ENCODE results near the gene SRPRA.
A peak's percentile ranks its signal among the peaks of the same experiment; 100 is the strongest.
"Not testable (repeated sequence)": the region's sequence is repeated elsewhere in the genome, so short reads cannot be mapped to it uniquely, and the experiment has no call there.

SRPRA gene

DNA sequence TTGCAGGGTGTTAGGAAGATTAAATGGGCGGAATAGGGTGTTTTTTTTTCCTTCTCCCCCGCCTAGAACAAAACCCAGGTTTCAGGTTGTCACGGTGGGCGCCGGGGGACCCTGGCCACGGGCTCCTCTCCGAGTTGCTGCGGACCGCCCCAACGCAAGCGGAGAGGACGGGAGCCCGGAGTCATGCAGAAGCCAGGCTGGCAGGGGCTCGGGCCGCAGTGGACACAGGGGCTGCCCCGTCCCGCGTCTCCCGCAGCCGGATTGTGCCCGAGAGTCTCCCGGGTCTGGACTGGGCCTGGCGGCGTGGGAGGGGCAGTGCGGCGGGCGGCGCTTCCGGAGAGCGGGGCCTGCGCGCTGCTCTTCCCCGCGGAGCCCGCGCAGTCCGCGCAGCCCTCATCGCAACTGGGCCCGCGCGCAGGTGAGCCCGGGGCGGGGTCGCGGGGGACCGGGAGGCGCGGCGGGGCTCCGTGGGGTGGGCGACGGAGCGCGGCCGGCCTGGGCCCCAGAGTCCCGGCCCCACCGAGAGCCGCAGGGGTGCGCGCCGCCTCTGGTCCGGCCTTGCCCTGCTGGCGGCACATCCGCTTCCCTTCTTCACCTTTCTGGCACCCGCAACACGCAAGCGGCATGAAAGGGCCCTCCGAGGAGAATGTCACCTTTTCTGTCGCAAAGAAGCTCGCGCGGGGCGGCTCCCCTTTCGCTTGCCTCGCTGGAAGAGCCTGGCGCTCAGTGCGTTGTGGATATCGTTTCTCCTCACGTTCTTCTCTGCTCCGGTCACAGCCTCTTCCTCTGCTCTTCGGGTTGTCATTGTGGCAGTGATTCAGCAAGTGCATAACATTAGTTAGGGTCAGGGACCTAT, 14.3 kb upstream of the SRPRA start, which contains the start of gene TIRAP:
Gene TIRAP, plus strand, starts transcription at position 358 of the 856 bp plus-strand sequence. CDS start 7,802 bp downstream, outside the sequence.
- FAIRE-seq: no peak

DNA sequence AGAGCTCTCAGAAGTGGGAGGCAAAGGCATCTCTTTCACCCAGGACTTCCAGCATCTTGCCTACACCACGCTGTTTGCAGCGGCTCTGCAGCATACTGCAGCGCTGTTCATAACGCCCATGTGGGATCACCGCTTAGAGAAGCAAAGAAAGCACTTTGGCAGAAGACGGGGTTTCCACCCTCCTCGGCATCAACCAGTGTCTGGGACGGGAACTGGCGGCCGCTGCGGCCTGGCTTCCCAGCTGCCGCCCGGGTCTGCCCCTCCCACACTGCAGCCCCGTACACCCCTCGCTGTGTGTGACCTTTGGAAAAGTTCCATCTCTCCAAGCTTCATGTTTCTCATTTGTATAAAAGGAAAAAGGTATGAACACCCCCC, 13.7 kb upstream of the SRPRA start:
- FAIRE-seq: no peak

DNA sequence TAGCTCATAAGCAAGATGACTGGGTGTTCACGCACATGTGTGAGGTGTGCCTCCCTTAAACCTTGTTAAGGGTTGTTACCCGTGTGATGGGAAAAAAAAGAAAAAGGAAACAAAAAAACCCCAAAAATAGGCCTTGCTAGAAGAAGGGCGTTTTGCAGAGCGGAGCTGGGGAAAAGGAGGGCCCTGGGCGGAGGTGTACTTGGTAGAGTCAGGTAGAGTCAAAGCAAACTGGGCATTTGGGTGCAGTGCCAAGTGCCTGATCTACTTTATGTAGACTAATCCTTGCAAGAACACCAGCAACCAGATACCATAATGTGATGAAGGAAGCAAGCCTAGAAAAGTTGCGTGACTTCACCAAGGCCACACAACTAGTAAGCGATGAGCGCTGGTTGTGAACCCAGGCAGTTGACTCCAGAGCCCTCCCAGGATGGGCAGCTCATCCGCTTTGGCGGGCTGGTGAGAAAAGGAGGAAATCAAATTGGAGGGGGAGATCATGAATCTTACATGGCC, 13.0 kb upstream of the SRPRA start:
- FAIRE-seq: no peak

DNA sequence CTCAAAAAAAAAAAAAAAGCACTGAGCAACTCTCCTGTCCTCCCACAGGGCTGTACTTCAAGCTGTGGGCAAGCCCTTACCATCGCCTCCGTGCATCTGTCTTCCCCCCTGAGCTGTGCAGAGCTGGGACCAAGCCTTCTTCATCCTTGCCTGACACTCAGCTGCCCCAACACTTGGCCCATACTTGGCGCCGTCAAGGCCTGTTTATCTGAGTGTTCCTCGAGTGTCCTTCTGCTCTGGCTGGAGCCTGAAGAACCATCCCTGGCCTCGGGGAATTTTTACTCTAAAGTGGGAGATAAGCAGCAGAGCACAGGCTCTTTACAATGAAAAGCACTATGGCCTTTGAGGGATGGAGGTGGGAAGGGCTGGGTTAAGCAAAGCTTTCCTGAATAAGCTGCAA, 12.6 kb upstream of the SRPRA start:
- FAIRE-seq: no peak

DNA sequence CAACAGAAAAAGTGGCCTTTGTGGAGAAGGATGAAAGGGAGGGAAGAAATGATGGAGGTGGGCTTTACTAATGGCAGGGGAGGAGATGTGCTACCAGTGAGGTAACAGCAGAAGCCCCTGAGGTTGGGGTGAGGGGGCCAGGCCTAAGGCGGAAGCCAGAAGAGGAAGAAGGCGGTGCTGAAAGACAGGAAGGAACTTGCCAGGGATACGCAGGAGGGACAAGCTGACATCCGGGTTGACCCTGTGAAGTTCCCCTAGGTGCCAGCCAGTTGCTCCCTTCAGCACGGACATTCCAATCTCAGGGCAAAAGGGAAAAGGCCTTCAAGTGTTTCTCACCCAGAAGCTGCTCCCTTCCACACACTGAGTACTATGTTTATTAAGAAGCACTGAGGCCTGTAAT, 11.9 kb upstream of the SRPRA start:
- FAIRE-seq: no peak

DNA sequence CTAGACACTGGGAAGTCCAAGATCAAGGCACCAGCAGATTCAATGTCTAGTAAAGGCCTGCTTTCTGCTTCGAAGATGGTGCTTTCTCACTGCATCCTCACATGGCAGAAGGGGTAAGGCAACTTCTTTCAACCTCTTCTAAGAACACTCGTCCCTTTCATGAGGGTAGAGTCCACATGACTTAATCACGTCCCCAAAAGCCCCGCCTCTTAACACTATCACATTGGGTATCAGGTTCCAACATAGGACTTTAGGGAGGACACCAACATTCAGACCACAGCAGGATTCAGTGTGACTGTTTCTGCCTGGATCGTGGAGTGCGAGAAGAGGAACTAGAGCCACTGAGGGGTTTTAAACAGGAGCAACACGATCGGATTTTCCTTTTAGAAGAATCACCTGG, 10.5 kb upstream of the SRPRA start:
- no peak for FAIRE-seq

DNA sequence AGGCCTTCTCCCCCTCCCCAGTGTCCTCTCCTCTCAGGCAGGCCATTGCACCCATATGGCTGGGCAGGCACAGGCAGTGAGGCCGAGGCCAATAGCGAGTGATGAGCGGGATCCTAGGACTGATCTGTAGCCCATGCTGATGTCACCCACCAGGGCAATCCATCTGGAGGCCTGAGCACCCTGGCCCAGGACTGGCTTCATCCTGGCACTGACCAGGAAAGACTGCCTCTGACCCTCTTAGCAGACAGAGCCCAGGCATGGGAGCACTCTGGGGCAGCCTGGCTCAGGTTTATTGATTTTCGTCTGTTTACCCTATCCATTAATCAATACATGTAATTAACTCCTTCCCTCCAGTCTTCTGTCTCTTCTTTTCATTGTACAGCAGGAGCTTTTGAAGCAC, 9.1 kb upstream of the SRPRA start:
- FAIRE-seq: no peak

DNA sequence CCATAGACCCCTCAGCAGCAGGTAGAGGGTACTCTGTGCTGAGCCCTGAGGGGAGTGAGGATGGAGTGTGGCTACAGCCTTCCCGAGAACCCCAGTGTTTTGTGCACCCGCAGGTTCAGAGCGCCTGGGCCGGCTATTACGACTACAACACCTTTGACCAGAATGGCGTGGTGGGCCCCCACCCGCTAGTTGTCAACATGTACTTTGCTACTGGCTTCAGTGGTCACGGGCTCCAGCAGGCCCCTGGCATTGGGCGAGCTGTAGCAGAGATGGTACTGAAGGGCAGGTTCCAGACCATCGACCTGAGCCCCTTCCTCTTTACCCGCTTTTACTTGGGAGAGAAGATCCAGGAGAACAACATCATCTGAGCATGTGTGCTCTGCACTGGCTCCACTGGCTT, 8.6 kb upstream of the SRPRA start:
- FAIRE-seq: no peak

DNA sequence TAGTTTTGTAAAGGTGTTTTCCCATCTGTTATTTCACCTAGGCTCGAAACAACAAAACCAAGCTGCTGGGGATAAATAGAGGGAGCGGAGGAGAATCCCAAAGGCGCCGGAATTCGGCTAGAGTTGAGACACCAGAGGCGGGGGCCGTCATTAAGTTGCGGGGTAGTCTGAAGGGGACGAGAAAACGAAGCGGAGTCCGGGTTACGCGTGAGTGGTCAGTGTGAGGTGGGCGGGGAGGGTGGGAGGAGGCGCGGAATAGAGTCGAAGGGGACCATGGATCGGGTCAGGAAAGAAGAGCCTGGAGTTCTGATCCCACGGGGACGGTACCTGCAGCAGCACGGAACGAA, 361 bp downstream of the SRPRA start:
- FAIRE-seq: no peak

DNA sequence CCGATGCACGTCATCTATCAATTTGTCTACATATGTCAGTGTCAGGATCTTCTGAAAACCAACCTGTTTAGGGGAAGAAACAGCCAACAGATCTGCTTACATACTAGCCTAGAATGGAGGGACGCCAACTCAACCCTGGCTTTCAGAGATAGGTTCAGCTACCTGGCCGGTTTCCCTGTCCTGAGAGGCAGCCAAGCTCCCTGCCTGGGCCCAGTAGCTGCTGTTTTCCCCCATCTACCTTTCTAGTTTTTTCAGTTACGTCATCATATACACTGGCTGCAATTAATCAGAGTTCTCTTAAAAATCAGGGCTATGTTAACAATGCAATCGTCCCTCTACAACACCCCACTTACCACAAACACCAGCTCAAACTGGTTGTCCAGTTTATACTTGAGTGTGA, 1.0 kb downstream of the SRPRA start:
- FAIRE-seq: no peak

DNA sequence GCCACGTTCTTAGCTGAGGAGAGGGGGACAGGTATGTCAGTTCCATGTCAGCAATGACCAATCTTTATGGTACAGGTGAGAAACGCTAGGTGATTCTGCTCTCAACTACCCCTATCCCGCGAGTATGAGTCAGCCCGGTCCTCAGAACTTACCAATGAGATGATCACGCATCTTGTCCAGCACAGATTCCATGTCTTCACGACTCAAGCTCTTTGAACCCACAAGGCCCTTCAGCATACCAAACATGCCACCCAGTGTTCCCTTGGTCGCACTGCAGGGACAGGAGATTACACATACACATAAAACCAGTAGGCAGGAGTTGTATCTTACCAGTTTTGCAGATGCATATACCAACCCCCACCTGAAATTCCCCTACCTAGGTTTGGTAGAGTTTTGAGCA, 2.9 kb downstream of the SRPRA start:
- no peak for FAIRE-seq

DNA sequence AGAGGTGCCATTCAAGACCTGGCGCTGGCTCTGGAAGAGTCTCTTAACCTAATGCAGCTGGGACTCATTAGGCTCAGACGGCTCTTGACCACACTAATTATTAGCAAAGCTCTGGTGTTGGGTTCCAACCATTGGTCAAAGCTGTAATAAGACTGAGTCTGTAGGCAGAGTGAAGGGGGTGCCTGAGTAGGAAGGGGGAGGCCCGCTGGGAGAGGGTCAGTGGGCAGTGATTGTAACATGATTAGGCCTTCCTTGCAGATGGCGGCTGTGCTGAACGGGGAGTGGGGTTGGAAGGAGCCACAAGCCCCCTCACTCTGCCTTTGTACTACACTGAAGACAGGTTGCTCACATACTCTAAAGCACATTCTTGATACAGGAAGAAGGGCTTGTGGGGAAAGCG, 5.2 kb downstream of the SRPRA start:
- FAIRE-seq: no peak

DNA sequence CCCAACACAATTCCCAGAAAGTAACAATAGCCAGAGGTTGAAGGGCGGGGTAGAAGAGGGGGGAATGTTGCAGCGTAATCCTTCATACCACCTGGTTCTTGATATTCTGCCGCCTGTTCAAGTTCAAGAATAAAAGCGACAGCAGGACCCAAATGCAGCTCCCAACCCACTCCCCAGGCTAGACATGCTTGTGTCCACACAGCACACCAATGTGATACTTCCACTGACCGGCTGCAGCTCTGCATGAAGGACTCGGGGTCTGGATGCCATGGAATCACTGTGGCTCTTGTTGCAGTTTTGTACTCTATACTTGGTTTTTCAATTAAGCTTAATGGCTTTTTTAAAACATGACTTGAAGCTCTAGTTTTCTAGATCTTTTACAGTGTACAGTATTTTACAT, 6.5 kb downstream of the SRPRA start:
- no peak for FAIRE-seq

DNA sequence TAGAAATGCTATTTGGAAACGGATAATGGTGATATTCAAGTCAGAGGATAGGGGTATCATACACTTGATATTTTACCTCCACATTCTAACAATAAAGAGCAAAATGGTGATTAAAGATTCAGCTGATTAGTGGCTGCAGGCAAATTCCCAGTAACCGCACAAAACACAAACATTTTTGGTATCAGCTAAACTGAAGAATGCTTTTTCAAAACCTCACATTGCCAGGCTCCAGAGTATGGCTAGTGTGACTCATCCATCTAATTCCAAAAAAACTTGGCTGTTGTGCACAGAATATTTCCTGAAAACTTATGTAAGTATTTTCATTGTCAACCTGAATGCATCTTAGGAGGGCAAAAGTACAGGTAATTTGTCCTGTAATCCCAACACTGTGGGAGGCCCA, 10.9 kb downstream of the SRPRA start:
- no peak for FAIRE-seq

DNA sequence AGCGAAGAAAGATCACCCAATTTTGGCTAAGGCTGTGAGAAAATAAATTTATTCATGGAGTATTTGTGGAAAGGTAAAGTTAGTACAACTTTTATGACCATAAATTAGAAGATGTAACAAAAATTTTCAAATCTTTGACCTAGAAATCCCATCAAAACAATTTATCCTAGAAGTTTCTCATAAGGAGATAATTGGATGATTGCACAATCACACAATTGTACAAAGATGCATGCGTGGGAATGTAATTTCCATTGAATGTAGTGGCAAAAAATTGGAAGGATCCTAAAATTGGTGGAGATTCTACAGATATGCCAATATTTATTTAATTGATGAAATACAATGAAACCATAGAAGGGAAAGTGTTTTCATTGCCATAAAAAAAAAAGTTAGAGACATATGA, 11.6 kb downstream of the SRPRA start:
- FAIRE-seq: no peak

DNA sequence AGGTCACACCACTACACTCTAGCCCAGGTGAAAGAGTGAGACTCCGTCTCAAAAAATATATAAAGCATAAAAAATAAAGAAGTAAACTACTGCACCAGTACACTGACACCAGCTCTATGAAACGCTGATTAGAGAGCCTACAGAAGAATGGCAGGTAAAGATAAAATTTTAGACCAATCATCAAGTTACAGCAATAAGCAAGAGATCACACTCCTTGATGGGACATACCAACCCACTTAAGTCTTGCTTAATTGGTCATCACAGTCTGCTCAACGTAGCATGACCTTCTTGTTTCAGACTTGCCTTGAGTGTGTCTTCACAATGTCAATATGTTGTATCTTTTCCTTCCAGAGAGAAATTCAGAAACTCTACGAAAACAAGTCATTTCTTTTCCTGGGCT, 12.5 kb downstream of the SRPRA start:
- FAIRE-seq: no peak

DNA sequence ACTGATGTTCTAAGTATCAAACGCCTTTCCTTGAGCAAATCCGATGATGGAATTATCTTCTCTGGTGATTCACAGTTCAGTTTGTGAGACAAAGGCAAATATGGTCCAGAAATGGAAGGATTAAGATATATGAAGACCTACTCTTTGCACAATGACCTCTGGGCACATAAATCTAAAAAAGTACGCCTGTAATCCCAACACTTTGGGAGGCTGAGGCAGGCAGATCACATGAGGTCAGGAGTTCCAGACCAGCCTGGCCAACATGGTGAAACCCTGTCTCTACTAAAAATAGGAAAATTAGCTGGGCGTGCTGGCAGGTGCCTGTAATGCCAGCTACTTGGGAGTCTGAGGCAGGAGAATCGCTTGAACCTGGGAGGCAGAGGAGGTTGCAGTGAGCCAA, 13.2 kb downstream of the SRPRA start:
- not testable (repeated sequence) for FAIRE-seq

DNA sequence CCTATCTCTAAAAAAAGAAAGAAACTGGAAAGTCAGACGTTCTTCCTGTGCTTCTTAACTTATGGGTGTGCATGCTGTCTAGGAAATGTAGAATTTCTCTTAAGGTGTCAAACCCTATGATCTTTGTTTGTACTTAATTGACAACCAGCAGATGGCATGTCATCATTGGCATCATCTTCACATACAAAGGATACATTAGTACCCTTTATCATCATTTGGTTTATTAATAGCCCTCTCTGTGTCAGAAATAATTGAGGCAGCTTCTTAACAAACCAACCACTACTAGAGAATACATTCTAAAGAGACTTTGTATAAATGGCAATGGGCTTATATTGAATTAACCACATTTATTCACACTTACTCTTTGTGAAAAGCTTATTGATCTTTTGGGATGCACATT, 13.9 kb downstream of the SRPRA start:
- no peak for FAIRE-seq

DNA sequence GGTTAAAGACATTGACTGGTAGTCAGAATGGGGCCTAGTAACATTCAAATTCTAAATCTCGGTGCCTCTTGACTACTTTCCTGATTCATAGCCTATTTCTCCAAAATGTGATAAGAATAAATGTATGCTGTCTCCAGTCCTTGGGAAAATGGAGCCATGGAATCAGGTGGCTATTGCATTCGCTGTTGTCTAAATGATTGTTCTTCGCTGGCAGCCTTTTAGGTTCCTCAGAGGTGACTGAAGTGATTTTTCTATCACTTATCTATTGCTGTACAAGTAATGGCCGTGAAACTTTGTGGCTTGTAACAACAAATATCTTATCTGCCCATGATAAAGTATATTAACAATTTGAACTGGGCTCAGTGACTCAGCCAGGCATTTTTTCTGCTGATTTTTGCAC, 15.4 kb downstream of the SRPRA start:
- no peak for FAIRE-seq

DNA sequence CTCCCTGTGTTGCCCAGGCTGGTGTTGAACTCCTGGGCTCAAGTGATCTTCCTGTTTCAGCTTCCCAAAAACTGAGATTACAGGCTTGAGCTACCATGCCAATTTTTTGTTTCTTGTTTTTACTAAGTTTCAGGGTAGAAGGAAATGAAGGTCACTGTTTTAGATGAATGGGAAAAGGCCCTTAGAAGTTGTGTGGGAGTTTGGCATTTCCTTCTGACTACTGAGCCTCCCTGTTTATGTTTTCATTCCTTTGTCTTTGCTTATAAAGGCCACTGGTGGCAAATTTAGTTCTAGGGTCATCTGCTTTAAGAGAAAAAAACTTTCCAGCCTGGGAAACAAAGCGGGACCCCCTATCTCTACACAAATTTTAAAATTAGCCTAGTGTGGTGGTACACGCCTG, 22.1 kb downstream of the SRPRA start:
- FAIRE-seq: no peak

DNA sequence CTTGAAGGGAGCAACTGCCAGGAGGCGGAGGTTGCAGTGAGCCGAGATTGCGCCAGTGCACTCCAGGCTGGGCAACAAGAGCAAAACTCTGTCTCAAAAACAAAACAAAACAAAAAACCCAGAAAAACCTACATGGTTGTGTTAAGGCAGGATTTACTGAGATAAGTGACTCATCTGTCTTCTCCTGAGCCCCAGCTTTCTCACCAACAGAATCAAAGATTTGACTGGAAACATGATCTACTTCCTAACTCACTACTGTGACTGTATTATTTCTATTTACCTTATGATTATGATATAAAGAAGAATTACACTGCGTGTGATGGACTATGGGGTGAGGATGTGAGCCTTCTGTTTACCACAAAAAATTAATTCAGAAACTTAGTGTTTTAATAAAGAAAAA, 35.3 kb downstream of the SRPRA start:
- FAIRE-seq: no peak

DNA sequence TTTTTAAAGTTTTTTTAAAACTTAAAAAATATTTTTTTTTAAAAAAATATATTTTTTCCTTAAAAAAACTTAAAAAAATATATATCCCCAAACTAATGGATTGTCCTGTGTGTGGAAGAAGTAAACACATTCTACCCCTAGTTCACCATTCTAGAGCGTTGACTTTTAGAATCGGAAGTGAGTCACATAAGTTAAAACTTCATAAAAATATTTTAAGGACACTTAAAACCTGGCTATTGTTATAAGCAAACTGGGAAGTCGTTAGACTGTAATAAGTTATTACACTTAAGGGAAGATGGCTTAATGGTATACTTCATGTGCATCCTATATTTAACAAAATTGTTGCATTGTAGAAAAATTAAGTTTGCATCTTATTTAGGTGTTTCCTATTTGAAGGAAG, 36.0 kb downstream of the SRPRA start:
- peak; percentile 51 for FAIRE-seq

DNA sequence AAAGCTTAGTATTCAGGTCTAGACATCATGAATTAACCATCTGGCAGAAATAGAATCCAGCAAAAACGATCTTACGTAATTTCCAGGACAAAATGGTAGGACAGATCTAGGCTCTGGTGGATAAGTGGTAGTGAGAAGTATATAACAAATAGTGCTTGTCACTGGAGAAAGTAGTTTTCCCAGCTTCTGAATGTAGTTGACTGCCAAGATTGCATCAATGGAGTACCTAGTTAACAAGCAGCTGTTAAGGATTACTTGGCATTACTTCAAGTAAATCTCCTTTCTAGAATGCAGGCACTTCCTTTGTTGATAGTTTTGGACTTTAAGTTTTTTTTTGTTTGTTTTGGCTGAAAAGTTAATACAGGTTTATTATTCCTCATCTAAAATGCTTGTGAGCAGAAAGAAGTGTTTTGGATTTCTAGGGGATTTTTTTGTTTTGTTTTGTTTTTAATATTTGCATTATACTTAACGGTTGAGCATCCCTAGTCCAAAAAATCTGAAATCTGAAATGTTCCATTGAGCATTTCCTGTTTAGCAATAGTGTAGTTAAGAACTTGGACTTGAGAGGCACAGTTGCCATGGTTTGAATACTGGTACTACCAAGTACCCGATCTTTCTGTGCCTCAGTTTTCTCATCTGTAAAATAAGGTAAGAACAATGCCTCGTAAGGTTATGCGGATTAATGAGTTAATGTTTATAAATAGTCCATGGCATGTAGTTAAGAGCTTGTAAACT, 36.8 kb downstream of the SRPRA start:
- FAIRE-seq: no peak

DNA sequence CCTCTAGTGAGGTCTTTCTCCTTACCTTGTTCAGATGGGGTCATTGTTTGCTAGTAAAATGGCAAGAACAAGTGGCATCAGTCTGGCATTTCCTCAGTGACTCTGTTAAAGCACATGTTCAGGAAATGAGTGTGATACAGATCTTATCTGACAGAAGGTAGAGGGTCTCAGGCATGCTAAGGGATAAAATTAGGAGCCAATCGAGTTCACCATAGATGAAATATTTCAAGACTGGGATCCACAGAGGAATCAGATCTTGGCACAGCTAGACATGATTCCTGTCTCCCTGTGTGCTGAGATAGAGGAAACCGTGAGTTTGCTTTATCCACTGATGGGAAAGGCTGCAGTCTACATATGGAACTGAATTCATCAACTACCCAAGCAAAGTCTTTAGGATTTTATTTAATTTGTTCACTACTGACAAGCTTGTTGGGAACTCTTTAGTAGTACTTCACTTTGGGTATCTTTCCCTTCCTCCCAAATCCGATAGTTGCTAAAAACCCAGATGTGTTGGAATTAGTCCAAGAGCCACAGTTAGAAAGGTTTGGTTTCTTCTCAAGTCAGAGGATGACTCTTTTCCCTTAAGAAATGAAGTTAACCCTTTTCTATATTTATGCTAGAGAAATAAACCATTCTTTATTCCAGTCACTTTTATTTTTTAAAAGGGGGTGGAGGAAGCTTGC, 38.7 kb downstream of the SRPRA start:
- FAIRE-seq: no peak

Data from TTC549 (cell line).